Measurements from ENCODE around the gene GSG1L. TPM values are rescaled to one million over a fixed set of nuclear protein-coding genes. Genes with fewer than 3 reads are reported as not detected.

Gene GSG1L
- polyA plus RNA-seq, 1 donor (not counting 4 experiments of a cell fraction or from before 2014, with no cell fraction given) = not detected

- no peaks in the 10 kb centered on the region for H3K79me2 ChIP-seq (ENCODE audit: control insufficient read depth, insufficient read depth, low read length)
- H3K9ac ChIP-seq (ENCODE audit: control insufficient read depth, extremely low read depth, insufficient read depth, low read length) = no peak overlapping the region
- H2AFZ ChIP-seq (ENCODE audit: control insufficient read depth, low read length) = no peak overlapping the region
- H3K4me1 ChIP-seq (ENCODE audit: control insufficient read depth, extremely low read depth, insufficient read depth, low read length) = peaks cover 4% of the 10 kb centered on the region
- TF ChIP-seq EZH2 (IDR thresholded peaks at IDR 0.05; ENCODE audit: low read length) = no peak
- no peak for TF ChIP-seq CTCF (optimal IDR thresholded peaks at IDR 0.05 in 1 of 3, IDR thresholded peaks at IDR 0.05 in 1 of 3, conservative IDR thresholded peaks at IDR 0.05 in 1 of 3; ENCODE audit: extremely low read depth in 1 of 3, insufficient read depth in 2 of 3, low read length in 3 of 3)
- H3K4me2 ChIP-seq (ENCODE audit: control insufficient read depth, extremely low read depth, insufficient read depth, low read depth, low read length) = no peak overlapping the region
- no peaks in the 10 kb centered on the region for H3K9me1 ChIP-seq (ENCODE audit: control insufficient read depth, extremely low read depth, insufficient read depth, low read length)
- no peak overlapping the region for H3K4me3 ChIP-seq (ENCODE audit: control insufficient read depth in 2 of 3, extremely low read depth in 1 of 3, insufficient read depth in 2 of 3, low read depth in 1 of 3, low read length in 3 of 3)
- H4K20me1 ChIP-seq (ENCODE audit: control insufficient read depth, extremely low read depth, insufficient read depth, low read length) = no peaks in the 10 kb centered on the region
- DNase-seq (ENCODE audit: low read depth, low spot score) = no peak
- no peak overlapping the region for H3K27ac ChIP-seq (ENCODE audit: control insufficient read depth, insufficient read depth, low read length)
- dilution Hi-C loops (cut with MboI; ENCODE audit: extremely low pct_ligation_motif_present, low sequenced_read_pairs) = no loop called here
- peaks cover 0 to 7% of the 10 kb centered on the region in 2 experiments for H3K36me3 ChIP-seq (ENCODE audit: control insufficient read depth in 2 of 2, extremely low read depth in 1 of 2, insufficient read depth in 2 of 2, low read length in 2 of 2)
- H3K9me3 ChIP-seq (ENCODE audit: control insufficient read depth, low read depth, low read length) = no peaks in the 10 kb centered on the region
- H3K27me3 ChIP-seq (ENCODE audit: control insufficient read depth, extremely low read depth, insufficient read depth, low read length) = no peaks in the 10 kb centered on the region
- FAIRE-seq = no peak
Measured at GRCh38 chr16:27754788-27755690, 308.5 kb downstream of the GSG1L start.

- Histone ChIP-seq H3K9me1 (ENCODE audit: control insufficient read depth, extremely low read depth, insufficient read depth, low read length) (no peaks in the 10 kb centered on the region), H3K4me3 (ENCODE audit: control insufficient read depth in 2 of 3, extremely low read depth in 1 of 3, insufficient read depth in 2 of 3, low read depth in 1 of 3, low read length in 3 of 3) (no peak overlapping the region), H3K79me2 (ENCODE audit: control insufficient read depth, insufficient read depth, low read length) (no peaks in the 10 kb centered on the region), H4K20me1 (ENCODE audit: control insufficient read depth, extremely low read depth, insufficient read depth, low read length) (no peaks in the 10 kb centered on the region), H2AFZ (ENCODE audit: control insufficient read depth, low read length) (no peak overlapping the region), H3K9ac (ENCODE audit: control insufficient read depth, extremely low read depth, insufficient read depth, low read length) (no peak overlapping the region), H3K4me2 (ENCODE audit: control insufficient read depth, extremely low read depth, insufficient read depth, low read depth, low read length) (no peak overlapping the region), H3K27me3 (ENCODE audit: control insufficient read depth, extremely low read depth, insufficient read depth, low read length) (no peaks in the 10 kb centered on the region), H3K27ac (ENCODE audit: control insufficient read depth, insufficient read depth, low read length) (no peak overlapping the region), H3K4me1 (ENCODE audit: control insufficient read depth, extremely low read depth, insufficient read depth, low read length) (peaks cover 5% of the 10 kb centered on the region), H3K36me3 (ENCODE audit: control insufficient read depth in 2 of 2, extremely low read depth in 1 of 2, insufficient read depth in 2 of 2, low read length in 2 of 2) (peaks cover 0 to 7% of the 10 kb centered on the region in 2 experiments), H3K9me3 (ENCODE audit: control insufficient read depth, low read depth, low read length) (no peaks in the 10 kb centered on the region)
- TF ChIP-seq EZH2 (IDR thresholded peaks at IDR 0.05; ENCODE audit: low read length) (no peak), CTCF (optimal IDR thresholded peaks at IDR 0.05 in 1 of 3, IDR thresholded peaks at IDR 0.05 in 1 of 3, conservative IDR thresholded peaks at IDR 0.05 in 1 of 3; ENCODE audit: extremely low read depth in 1 of 3, insufficient read depth in 2 of 3, low read length in 3 of 3) (no peak)
- no peak for DNase-seq (ENCODE audit: low read depth, low spot score)
- no peak for FAIRE-seq
- dilution Hi-C loops (cut with MboI; ENCODE audit: extremely low pct_ligation_motif_present, low sequenced_read_pairs) = no loop called here
Measured at GRCh38 chr16:27753563-27753962, 310.0 kb downstream of the GSG1L start.

Data from keratinocyte (primary cell).